ENCODE results near the gene ZBED6. TPM values are rescaled to one million over a fixed set of nuclear protein-coding genes. Genes with fewer than 3 reads are reported as not detected.

ZBED6 gene
- total and polyA plus RNA-seq, 10 donors, result 0.17 to 49.6 (median 27.6) TPM

DNA sequence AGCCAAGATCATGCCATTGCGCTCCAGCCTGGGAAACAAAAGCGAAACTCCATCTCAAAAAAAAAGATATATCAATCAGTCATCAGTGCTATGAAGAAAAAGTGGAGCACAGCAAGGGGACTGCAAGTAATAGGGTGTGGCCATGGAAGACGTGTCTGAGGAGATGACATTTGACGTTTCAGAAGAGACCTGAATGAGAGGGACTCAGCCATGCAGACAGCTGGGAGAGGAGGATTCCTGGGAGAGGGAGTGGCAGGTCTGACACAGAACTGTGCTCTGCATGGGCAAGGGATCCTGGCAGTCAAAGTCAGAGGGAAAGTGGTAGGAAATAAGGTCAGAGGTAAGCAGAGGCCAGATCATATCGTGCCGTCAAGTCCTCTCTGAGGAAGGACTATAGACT, 27.2 kb upstream of the ZBED6 start:
- intact Hi-C loops (cut with DNase I; ENCODE audit: low total_unique reads), result no loop called here
- H3K4me1 ChIP-seq, result peaks cover 0 to 76% (median 39%) of the 10 kb centered on the region in 6 donors

DNA sequence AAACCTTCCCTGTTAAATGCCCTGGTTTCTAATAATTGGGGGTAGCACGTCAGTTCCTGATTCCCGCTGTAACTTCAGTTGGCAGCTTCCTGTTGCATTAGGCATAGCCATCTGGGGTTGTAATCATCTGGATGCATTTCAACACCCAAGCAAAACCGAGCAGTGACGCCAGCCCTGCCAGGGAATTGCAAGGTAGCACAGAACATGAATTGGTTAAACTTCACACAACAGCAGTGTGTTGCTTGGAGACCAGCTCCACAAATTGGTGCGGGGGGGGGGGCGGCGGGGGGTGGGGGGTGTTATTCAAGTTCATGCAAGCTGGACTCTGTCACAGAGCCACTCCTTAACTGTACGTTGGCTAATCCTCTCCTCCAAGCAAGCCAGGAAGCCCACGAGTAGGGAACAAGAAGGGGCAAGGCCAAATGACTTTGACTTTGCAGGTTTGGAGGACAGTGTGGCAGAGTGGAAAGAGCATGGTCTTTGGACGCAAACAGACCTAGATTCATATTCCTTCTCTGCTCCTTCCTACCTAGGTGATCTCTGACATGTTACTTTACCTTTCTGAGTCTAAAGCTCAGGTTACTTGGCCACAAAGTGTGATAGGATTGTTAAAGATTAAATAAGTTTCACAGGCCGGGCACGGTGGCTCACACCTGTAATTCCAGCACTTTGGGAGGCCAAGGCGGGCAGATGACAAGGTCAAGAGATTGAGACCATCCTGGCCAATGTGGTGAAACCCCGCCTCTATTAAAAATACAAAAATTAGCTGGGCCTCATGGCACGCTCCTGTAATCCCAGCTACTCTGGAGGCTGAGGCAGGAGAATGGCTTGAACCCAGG, 25.7 kb upstream of the ZBED6 start:
- WGBS, 5 donors, result 39 to 52% (median 49%) methylated on average over 13 to 15 of the region's 15 CpGs
- H3K27ac ChIP-seq, result peak overlapping the region in 4 of 8 donors; percentile 6 to 65 (median 49)
- intact Hi-C loops (cut with DNase I; ENCODE audit: low total_unique reads), result no loop called here
- H3K27me3 ChIP-seq (replicated peaks in 1 of 7), result no peaks in the 10 kb centered on the region
- TF ChIP-seq POLR2A (IDR thresholded peaks at IDR 0.05) (no peak), POLR2AphosphoS5 (IDR thresholded peaks at IDR 0.05) (peak in 1 of 3 donors; percentile 65)
- peak overlapping the region in 1 of 8 donors; percentile 31 for H3K4me3 ChIP-seq
- DNase-seq, result no peak
- H3K4me1 ChIP-seq, result peaks cover 0 to 61% (median 27%) of the 10 kb centered on the region in 6 donors
- H3K36me3 ChIP-seq, result peaks cover 0 to 42% (median 5%) of the 10 kb centered on the region in 6 donors
- H3K9me3 ChIP-seq, result no peaks in the 10 kb centered on the region

More for the DNA sequence above, 27.2 kb upstream of the ZBED6 start:
- H3K27me3 ChIP-seq (replicated peaks in 1 of 7), result no peaks in the 10 kb centered on the region
- H3K4me3 ChIP-seq, result peak overlapping the region in 1 of 8 donors; percentile 0
- H3K36me3 ChIP-seq, result peaks cover 0 to 28% (median 2%) of the 10 kb centered on the region in 6 donors
- H3K9me3 ChIP-seq, result no peaks in the 10 kb centered on the region
- TF ChIP-seq POLR2A (IDR thresholded peaks at IDR 0.05) (no peak), POLR2AphosphoS5 (IDR thresholded peaks at IDR 0.05) (no peak)
- TF ChIP-seq, protein P1, sequence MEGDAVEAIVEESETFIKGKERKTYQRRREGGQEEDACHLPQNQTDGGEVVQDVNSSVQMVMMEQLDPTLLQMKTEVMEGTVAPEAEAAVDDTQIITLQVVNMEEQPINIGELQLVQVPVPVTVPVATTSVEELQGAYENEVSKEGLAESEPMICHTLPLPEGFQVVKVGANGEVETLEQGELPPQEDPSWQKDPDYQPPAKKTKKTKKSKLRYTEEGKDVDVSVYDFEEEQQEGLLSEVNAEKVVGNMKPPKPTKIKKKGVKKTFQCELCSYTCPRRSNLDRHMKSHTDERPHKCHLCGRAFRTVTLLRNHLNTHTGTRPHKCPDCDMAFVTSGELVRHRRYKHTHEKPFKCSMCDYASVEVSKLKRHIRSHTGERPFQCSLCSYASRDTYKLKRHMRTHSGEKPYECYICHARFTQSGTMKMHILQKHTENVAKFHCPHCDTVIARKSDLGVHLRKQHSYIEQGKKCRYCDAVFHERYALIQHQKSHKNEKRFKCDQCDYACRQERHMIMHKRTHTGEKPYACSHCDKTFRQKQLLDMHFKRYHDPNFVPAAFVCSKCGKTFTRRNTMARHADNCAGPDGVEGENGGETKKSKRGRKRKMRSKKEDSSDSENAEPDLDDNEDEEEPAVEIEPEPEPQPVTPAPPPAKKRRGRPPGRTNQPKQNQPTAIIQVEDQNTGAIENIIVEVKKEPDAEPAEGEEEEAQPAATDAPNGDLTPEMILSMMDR (IDR thresholded peaks at IDR 0.05 in 8 of 11, conservative IDR thresholded peaks at IDR 0.05 in 3 of 11), result no peak
- peak overlapping the region in 3 of 8 donors; percentile 40 to 65 (median 58) for H3K27ac ChIP-seq
- DNase-seq, result no peak
- 80 to 83% (median 81%) methylated on average over 6 of the region's 6 CpGs for WGBS, 5 donors

DNA sequence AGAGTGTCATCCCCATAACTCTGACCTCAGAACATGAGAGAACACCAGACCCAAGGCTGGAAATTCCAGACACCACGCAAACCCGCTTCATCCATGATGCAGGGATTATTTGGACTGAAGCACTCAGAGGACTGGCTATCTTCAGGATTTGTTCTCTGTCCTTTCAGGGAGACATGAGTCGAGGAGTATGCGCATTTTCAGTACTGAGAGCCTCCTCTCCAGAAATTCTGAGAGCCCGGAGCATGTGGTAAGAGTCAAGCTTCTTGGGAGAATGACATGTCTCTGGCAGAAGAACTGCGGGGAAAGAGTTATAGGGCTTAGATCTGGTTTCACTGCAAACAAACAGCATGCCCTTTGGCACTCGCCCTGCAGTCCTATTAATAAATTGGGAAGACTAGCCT, 23.5 kb upstream of the ZBED6 start:
- WGBS, 5 donors, result 75 to 94% (median 84%) methylated on average over 7 of the region's 7 CpGs
- intact Hi-C loops (cut with DNase I; ENCODE audit: low total_unique reads), result no loop called here
- Histone ChIP-seq H3K4me1 (peaks cover 0 to 54% (median 25%) of the 10 kb centered on the region in 6 donors), H3K36me3 (peaks cover 0 to 49% (median 6%) of the 10 kb centered on the region in 6 donors), H3K9me3 (no peaks in the 10 kb centered on the region), H3K27me3 (replicated peaks in 1 of 7) (no peaks in the 10 kb centered on the region), H3K27ac (peak overlapping the region in 5 of 8 donors; percentile 21 to 31 (median 26)), H3K4me3 (no peak overlapping the region)
- DNase-seq, result no peak
- TF ChIP-seq, protein P1 (IDR thresholded peaks at IDR 0.05 in 8 of 11, conservative IDR thresholded peaks at IDR 0.05 in 3 of 11), result no peak
- no peak for TF ChIP-seq POLR2AphosphoS5 (IDR thresholded peaks at IDR 0.05)
- no peak for TF ChIP-seq POLR2A (IDR thresholded peaks at IDR 0.05)

GRCh38 chr1:203772836-203773235, 22.6 kb upstream of the ZBED6 start:
- H3K27me3 ChIP-seq (replicated peaks in 1 of 7), result no peaks in the 10 kb centered on the region
- H3K4me3 ChIP-seq, result no peak overlapping the region
- H3K9me3 ChIP-seq, result no peaks in the 10 kb centered on the region
- H3K27ac ChIP-seq, result no peak overlapping the region
- DNase-seq, result no peak
- TF ChIP-seq, protein P1 (IDR thresholded peaks at IDR 0.05 in 8 of 11, conservative IDR thresholded peaks at IDR 0.05 in 3 of 11), result no peak
- TF ChIP-seq POLR2AphosphoS5 (IDR thresholded peaks at IDR 0.05) (no peak), POLR2A (IDR thresholded peaks at IDR 0.05) (no peak)
- intact Hi-C loops (cut with DNase I; ENCODE audit: low total_unique reads), result no loop called here
- H3K4me1 ChIP-seq, result peaks cover 0 to 44% (median 20%) of the 10 kb centered on the region in 6 donors
- peaks cover 0 to 49% (median 6%) of the 10 kb centered on the region in 6 donors for H3K36me3 ChIP-seq
- 89 to 100% (median 93%) methylated on average over 1 of the region's 1 CpG for WGBS, 5 donors

Measured in spleen (tissue), 11 donors.